Subcutaneous adipose tissue (tissue), 4 donors: ENCODE results near the gene SOAT2. TPM values are rescaled to one million over a fixed set of nuclear protein-coding genes. Genes with fewer than 3 reads are reported as not detected.

Experiments used
- total RNA-seq, 4 donors: library from RNA; depleted of rRNA; stranded (reverse); fragments of >200 nt; gene quantifications; one replicate each; pipeline ENCODE4 v1.1.0, GENCODE V29; 2016
- TF ChIP-seq, protein P1 (sequence below): fragments of 450-650 bp; IDR thresholded peaks from one replicate; pipeline ENCODE4 v1.5.1; 2016; ENCODE audit warnings: low read depth, mild to moderate bottlenecking, control low read depth, antibody characterized with exemption, moderate library complexity

The SOAT2 gene
- total RNA-seq, 4 donors from 2014 or later, result 0.38 TPM; not detected in 3

DNA sequence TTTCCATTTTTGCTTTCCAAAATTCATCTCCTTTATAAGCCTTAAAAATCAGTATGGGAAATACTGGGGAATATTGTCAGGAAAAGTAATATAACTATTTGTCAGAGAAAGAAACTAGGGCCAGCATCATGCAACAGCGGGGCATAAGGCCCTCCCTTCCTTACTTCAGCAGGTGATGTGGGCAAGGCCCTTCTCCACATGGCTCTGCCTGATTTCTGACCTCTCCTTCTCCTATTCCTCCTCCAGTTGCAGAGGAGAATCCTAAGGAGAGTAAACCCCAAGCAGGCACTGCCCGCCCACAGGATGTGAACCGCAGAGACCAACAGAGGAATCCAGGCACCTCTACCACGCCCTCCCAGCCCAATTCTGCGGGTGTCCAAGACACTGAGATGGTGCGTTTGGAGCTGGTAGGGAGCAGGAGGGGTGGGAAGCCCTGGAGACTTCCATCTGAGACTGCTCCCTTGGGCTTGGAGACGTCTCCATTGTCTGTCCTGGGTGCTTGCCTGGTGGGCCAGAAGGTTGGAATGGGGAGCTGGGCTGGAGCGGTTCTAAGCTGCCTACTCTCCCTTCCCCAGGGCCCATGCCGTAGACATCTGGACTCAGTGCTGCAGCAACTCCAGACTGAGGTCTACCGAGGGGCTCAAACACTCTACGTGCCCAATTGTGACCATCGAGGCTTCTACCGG is 2.7 kb upstream of the SOAT2 start:
- TF ChIP-seq, protein P1, sequence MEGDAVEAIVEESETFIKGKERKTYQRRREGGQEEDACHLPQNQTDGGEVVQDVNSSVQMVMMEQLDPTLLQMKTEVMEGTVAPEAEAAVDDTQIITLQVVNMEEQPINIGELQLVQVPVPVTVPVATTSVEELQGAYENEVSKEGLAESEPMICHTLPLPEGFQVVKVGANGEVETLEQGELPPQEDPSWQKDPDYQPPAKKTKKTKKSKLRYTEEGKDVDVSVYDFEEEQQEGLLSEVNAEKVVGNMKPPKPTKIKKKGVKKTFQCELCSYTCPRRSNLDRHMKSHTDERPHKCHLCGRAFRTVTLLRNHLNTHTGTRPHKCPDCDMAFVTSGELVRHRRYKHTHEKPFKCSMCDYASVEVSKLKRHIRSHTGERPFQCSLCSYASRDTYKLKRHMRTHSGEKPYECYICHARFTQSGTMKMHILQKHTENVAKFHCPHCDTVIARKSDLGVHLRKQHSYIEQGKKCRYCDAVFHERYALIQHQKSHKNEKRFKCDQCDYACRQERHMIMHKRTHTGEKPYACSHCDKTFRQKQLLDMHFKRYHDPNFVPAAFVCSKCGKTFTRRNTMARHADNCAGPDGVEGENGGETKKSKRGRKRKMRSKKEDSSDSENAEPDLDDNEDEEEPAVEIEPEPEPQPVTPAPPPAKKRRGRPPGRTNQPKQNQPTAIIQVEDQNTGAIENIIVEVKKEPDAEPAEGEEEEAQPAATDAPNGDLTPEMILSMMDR, result no peak

DNA sequence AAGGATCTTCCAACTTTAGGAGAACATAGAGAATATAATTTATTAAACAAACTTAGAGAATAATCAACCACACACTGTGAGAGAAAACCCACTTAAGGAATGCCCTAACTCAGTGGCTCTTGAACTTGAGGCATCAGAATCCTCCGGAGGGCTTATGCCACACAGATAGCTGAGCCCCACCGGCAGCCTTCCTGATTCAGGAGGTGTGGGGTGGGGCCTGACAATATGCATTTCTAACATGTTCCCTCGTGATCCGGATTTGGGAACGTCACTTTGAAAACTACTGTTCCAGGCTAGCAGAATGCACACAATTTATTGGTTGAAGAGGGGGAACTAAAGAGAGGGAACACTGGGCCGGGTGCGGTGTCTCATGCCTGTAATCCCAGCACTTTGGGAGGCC is 2.0 kb upstream of the SOAT2 start:
- TF ChIP-seq, protein P1, result no peak

DNA sequence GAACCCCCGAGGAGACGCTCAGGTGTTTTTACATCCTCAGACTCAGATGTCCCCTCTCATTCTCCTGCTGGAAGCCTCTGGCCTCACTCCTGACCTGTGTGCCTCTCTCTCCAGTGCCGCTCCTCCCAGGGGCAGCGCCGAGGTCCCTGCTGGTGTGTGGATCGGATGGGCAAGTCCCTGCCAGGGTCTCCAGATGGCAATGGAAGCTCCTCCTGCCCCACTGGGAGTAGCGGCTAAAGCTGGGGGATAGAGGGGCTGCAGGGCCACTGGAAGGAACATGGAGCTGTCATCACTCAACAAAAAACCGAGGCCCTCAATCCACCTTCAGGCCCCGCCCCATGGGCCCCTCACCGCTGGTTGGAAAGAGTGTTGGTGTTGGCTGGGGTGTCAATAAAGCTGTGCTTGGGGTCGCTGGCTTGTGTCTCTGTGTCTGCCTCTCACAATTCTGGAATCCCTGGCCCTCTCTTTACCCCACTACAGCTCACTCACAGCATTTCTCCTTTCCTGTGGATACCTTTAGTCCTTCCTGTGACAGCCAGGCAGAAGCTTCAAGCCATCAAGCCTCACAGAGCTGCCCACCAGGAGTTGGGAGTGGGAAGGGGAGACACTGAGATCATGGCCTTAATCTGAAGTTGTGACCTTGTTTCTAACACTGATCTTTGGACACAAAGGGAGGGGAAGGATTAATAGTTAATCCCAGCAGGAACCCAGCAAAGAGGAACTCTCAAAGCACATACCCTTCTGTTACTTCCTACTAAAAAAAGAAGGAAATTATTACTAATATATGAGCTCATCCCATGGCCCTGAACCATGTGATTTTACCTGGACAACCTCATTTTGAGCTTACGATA is 1.1 kb upstream of the SOAT2 start:
- TF ChIP-seq, protein P1, result no peak

DNA sequence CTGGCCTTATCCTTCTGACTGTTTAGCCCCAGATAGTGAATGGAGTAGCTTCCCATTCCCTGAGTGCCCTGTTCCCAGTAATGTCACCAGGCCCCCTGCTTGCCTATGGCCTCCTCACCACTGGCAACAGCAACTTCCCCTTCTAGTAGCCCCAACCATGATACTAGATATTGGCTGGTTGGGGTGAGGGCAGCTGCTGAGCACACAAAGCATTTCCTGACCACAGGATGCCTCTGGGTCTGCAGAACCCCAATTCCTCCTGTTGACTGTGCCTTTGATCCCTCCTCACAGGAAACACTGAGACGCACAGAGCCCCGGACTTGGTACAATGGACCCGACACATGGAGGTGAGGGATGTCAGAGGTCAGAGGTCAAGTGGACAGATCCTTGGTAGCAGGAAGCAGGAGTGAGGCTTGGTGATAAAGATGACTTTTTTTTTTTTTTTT is 597 bp downstream of the SOAT2 start:
- TF ChIP-seq, protein P1, result no peak

DNA sequence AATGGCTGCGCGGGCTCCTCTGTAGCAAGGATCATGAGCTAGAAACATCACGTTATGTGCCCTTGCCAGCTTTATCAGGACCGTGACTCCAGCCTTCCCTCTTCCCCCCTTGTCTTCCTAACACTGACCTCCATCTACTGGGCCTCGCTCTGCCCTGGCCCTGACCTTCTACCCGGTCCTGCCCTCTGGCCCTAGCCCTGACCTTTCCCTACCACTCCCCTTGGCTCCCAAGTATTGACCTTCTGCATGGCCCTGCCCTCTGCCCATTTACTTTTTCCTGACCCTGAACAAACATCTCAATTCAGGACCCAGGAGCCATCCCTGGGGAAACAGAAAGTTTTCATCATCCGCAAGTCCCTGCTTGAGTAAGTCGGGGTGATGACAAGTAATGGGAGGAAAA is 2.0 kb downstream of the SOAT2 start:
- TF ChIP-seq, protein P1, result no peak

DNA sequence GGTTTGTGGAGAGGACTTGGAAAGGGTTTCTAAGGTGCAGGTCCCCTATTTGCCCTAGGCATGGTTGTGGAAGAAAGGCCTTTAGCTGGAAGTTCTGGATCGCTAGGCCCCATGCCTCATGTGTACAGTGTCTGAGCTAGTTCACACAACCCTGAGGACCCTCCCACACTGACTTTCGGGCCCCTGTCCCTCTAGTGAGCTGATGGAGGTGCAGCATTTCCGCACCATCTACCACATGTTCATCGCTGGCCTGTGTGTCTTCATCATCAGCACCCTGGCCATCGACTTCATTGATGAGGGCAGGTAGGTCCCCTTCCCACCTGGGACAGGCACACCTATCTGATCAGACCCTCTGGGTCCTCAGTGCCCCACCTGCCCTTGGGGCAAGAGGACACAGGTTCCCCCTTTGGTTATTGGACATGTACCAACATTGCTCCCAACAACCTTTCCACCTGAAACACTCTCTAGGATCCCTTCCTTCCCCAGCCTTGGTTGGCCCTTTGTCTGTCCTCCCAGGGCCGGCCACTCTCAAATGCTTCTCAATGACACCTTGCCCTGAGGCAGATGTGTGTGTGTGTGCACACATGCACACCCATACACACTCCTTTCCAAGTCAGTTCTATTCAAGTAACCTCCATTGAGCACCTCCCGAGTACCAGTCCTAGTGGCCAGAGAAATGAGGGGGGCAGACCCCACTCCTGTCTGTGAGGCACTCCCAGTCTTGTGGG is 2.6 kb downstream of the SOAT2 start:
- TF ChIP-seq, protein P1, result no peak

DNA sequence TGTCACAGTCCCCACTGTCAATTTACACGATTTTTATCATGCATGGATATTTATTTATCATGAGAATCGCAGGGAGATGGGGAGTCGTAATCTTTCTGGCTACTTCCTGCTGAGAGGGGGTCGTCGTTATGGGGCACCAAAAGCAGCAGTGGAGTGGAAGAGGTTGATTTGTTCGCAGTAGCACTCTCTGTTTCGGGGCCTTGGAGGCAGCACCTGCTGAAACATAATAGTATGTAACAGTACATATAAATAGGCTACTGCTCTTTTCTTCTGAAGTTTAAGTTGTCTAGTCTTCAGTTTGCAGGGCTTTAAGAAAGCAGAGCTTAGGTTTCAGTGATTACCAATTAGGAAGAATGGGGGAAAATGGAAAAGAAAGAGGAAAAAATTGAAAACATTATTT is 3.8 kb downstream of the SOAT2 start:
- TF ChIP-seq, protein P1, result no peak
